Right cardiac atrium (tissue), 5 donors: Measurements from ENCODE around the gene KBTBD6. TPM values are rescaled to one million over a fixed set of nuclear protein-coding genes. Genes with fewer than 3 reads are reported as not detected.
"Not testable (repeated sequence)": the region's sequence is repeated elsewhere in the genome, so short reads cannot be mapped to it uniquely, and the experiment has no call there.

Source experiments
- ATAC-seq, 2 donors: fragments of 200-7000 bp; cut with Tn5 transposase; one replicate each; pipeline versions ENCODE4 v1.8.0 to v1.9.1; 2020; ENCODE audit warnings: moderate library complexity in 2 of 2, mild to moderate bottlenecking in 1 of 2
- DNase-seq, 3 donors: peaks; one replicate each; pipeline ENCODE4 v3.0.0-alpha.2; 2020
- H3K27ac ChIP-seq: one replicate; pipeline ENCODE4 v1.5.1; 2013; ENCODE audit warnings: mild to moderate bottlenecking, low read length, control low read depth, moderate library complexity
- H3K27me3 ChIP-seq: one replicate; pipeline ENCODE4 v1.6.1; 2013; ENCODE audit not compliant: control insufficient read depth, insufficient read depth
- H3K4me1 ChIP-seq: one replicate; pipeline ENCODE4 v1.6.1; 2013; ENCODE audit warnings: low read length; ENCODE audit not compliant: control insufficient read depth, insufficient read depth
- H3K4me3 ChIP-seq: one replicate; pipeline ENCODE4 v1.5.1; 2013; ENCODE audit warnings: low read length, control low read depth
- H3K9me3 ChIP-seq: one replicate; pipeline ENCODE4 v1.6.1; 2013; ENCODE audit warnings: low read length; ENCODE audit not compliant: control insufficient read depth
- WGBS: extraction: QIAGEN DNeasy Blood & Tissue Kit; methylation state at CpG from one replicate; pipeline ENCODE4 v1.1.7; 2013; 5-methylcytosine and 5-hydroxymethylcytosine counted together
- intact Hi-C, 4 donors: fragments of 100-400 bp; cut with DNase I; formaldehyde crosslinking; loops; one replicate each; pipeline versions ENCODE4 v1.11.0 to v1.14.0; 2022 to 2023
- polyA plus RNA-seq: library from polyadenylated mRNA; stranded (reverse); fragments of 200-250 nt; gene quantifications from one replicate; pipeline ENCODE4 v1.2.3, GENCODE V29; 2013
- total RNA-seq, 4 donors: library from RNA; stranded (reverse); fragmentation: NEBNext Ultra II Directional; extraction: Animal tissue kit (Norgen Biotek cat#: 25700); gene quantifications; one replicate each; pipeline ENCODE4 v1.2.1, GENCODE V29; 2021
- donor health status: healthy with polysubstance abuse.
- donor health status: DM: no; HTN: yes; CAD: no.
- donor health status: DM: no; HTN: no; CAD: no.
- donor health status: DM: no; HTN: yes; CAD: no; lungs with severe emphysema.
- donor health status: DM: yes; HTN: yes; CAD: no.

KBTBD6 gene
- total and polyA plus RNA-seq, 5 donors: 6.6 to 15.7 (median 12.8) TPM

GRCh38 chr13:41133951-41134350 is 1.3 kb upstream of the KBTBD6 start:
- Histone ChIP-seq H3K9me3 (no peaks in the 10 kb centered on the region), H3K4me3 (no peak overlapping the region), H3K4me1 (peaks cover 9% of the 10 kb centered on the region), H3K27ac (no peak overlapping the region), H3K27me3 (no peaks in the 10 kb centered on the region)
- 90% methylated on average over 6 of the region's 6 CpGs for WGBS
- DNase-seq (no peak), ATAC-seq (no peak)
- intact Hi-C loops: loop anchor here (5.0 to 10.0 kb wide), 2 partner anchors 58 to 61 kb away; partner anchors contain the start of gene KBTBD7 (in 4 of the 4)

GRCh38 chr13:41131660-41132511 is 716 bp downstream of the KBTBD6 start:
- H3K4me1 ChIP-seq: peaks cover 11% of the 10 kb centered on the region
- 27% methylated on average over 48 of the region's 48 CpGs for WGBS

GRCh38 chr13:41131189-41131588 is 1.4 kb downstream of the KBTBD6 start:
- peak overlapping the region; percentile 55 for H3K27ac ChIP-seq
- not testable (repeated sequence) for H3K27me3 ChIP-seq, ATAC-seq, H3K9me3 ChIP-seq, DNase-seq, H3K4me3 ChIP-seq
- H3K4me1 ChIP-seq: peaks cover 11% of the 10 kb centered on the region
- 64% methylated on average over 4 of the region's 4 CpGs for WGBS
- intact Hi-C loops: loop anchor here (5.0 to 10.0 kb wide), 2 partner anchors 61 to 64 kb away; partner anchors contain the start of gene KBTBD7 (in 4 of the 4)

More at GRCh38 chr13:41131660-41132511, 716 bp downstream of the KBTBD6 start:
- H3K27ac ChIP-seq: peak overlapping the region; percentile 85
- DNase-seq (peak in 1 of 3 donors; percentile 79), ATAC-seq (peak; percentile 46 to 48)
- peak overlapping the region; percentile 67 for H3K4me3 ChIP-seq
- H3K9me3 ChIP-seq, H3K27me3 ChIP-seq: not testable (repeated sequence)
- intact Hi-C loops: loop anchor here (5.0 to 10.0 kb wide), 2 partner anchors 60 to 63 kb away; partner anchors contain the start of gene KBTBD7 (in 4 of the 4)

GRCh38 chr13:41130356-41130755 is 2.2 kb downstream of the KBTBD6 start:
- Histone ChIP-seq H3K27me3 (no peaks in the 10 kb centered on the region), H3K9me3 (no peaks in the 10 kb centered on the region), H3K27ac (peak overlapping the region; percentile 64), H3K4me1 (peaks cover 11% of the 10 kb centered on the region), H3K4me3 (peak overlapping the region; percentile 37)
- intact Hi-C loops: loop anchor here (5.0 to 10.0 kb wide), 2 partner anchors 62 to 64 kb away; partner anchors contain the start of gene KBTBD7 (in 4 of the 4)
- no peak for ATAC-seq
- 68% methylated on average over 3 of the region's 3 CpGs for WGBS
- no peak for DNase-seq

GRCh38 chr13:41127701-41128100 is 4.9 kb downstream of the KBTBD6 start:
- Histone ChIP-seq H3K4me1 (peaks cover 11% of the 10 kb centered on the region), H3K27ac (no peak overlapping the region), H3K4me3 (no peak overlapping the region), H3K27me3 (no peaks in the 10 kb centered on the region), H3K9me3 (no peaks in the 10 kb centered on the region)
- DNase-seq (no peak), ATAC-seq (no peak)
- WGBS: 66% methylated on average over 3 of the region's 3 CpGs
- intact Hi-C loops: no loop called here

- 61% methylated on average over 2 of the region's 2 CpGs for WGBS
- Histone ChIP-seq H3K9me3 (no peaks in the 10 kb centered on the region), H3K4me3 (no peak overlapping the region), H3K27ac (no peak overlapping the region), H3K27me3 (no peaks in the 10 kb centered on the region), H3K4me1 (peaks cover 2% of the 10 kb centered on the region)
- DNase-seq: no peak
- ATAC-seq: no peak
- intact Hi-C loops: no loop called here
Measured at GRCh38 chr13:41122838-41123237, 9.8 kb downstream of the KBTBD6 start.

- H3K4me1 ChIP-seq: no peaks in the 10 kb centered on the region
- no peak overlapping the region for H3K27ac ChIP-seq
- intact Hi-C loops: no loop called here
- no peaks in the 10 kb centered on the region for H3K27me3 ChIP-seq
- ATAC-seq (no peak), DNase-seq (no peak)
- no peak overlapping the region for H3K4me3 ChIP-seq
- WGBS: 93% methylated on average over 4 of the region's 4 CpGs
- H3K9me3 ChIP-seq: no peaks in the 10 kb centered on the region
Measured at GRCh38 chr13:41117869-41118268, 14.7 kb downstream of the KBTBD6 start.

GRCh38 chr13:41111454-41111853 is 21.1 kb downstream of the KBTBD6 start:
- no peak for ATAC-seq
- H3K4me1 ChIP-seq: no peaks in the 10 kb centered on the region
- no peaks in the 10 kb centered on the region for H3K27me3 ChIP-seq
- no peak overlapping the region for H3K27ac ChIP-seq
- intact Hi-C loops: no loop called here
- no peak overlapping the region for H3K4me3 ChIP-seq
- no peaks in the 10 kb centered on the region for H3K9me3 ChIP-seq
- DNase-seq: no peak
- WGBS: 88% methylated on average over 7 of the region's 7 CpGs

- DNase-seq (no peak), ATAC-seq (no peak)
- intact Hi-C loops: no loop called here
- WGBS: 85% methylated on average over 7 of the region's 7 CpGs
- Histone ChIP-seq H3K27me3 (no peaks in the 10 kb centered on the region), H3K9me3 (no peaks in the 10 kb centered on the region), H3K27ac (no peak overlapping the region), H3K4me3 (no peak overlapping the region), H3K4me1 (no peaks in the 10 kb centered on the region)
Measured at GRCh38 chr13:41107584-41108014, 25.0 kb downstream of the KBTBD6 start.

- Histone ChIP-seq H3K27me3 (no peaks in the 10 kb centered on the region), H3K4me3 (no peak overlapping the region), H3K9me3 (no peaks in the 10 kb centered on the region), H3K27ac (no peak overlapping the region), H3K4me1 (no peaks in the 10 kb centered on the region)
- DNase-seq (no peak), ATAC-seq (no peak)
- WGBS: 91% methylated on average over 15 of the region's 15 CpGs
- intact Hi-C loops: no loop called here
Measured at GRCh38 chr13:41107104-41107571, 25.5 kb downstream of the KBTBD6 start.

GRCh38 chr13:41099986-41100385 is 32.6 kb downstream of the KBTBD6 start:
- intact Hi-C loops: no loop called here
- no peak overlapping the region for H3K4me3 ChIP-seq

More at GRCh38 chr13:41099986-41100385, 32.6 kb downstream of the KBTBD6 start:
- DNase-seq (no peak), ATAC-seq (no peak)
- Histone ChIP-seq H3K27ac (no peak overlapping the region), H3K9me3 (no peaks in the 10 kb centered on the region), H3K4me1 (no peaks in the 10 kb centered on the region), H3K27me3 (no peaks in the 10 kb centered on the region)
